GM06990 (cell line): ENCODE measurements around the gene CFAP70.

Experiments
- DNase-seq: peaks from one replicate; pipeline ENCODE4 v3.0.0-alpha.2; 2011; ENCODE audit not compliant: insufficient read length; ENCODE audit errors: extremely low read depth
- H3K27me3 ChIP-seq: replicated peaks from 2 replicates; pipeline ENCODE4 v1.6.0; 2011; ENCODE audit warnings: low read length; ENCODE audit not compliant: control insufficient read depth, insufficient read depth
- H3K36me3 ChIP-seq: 2 replicates; pipeline ENCODE4 v1.5.1; 2011; ENCODE audit warnings: low read length; ENCODE audit not compliant: control insufficient read depth, insufficient read depth
- H3K4me3 ChIP-seq: replicated peaks from 2 replicates; pipeline ENCODE4 v1.5.1; 2011; ENCODE audit warnings: low read depth, mild to moderate bottlenecking, control low read depth, low read length
- TF ChIP-seq, protein P1 (sequence below): IDR thresholded peaks from 2 replicates; pipeline ENCODE4 v1.5.1; 2011; ENCODE audit warnings: low read length, control low read depth, mild to moderate bottlenecking, inconsistent platforms; ENCODE audit not compliant: insufficient read depth, poor library complexity, severe bottlenecking

Gene CFAP70

DNA sequence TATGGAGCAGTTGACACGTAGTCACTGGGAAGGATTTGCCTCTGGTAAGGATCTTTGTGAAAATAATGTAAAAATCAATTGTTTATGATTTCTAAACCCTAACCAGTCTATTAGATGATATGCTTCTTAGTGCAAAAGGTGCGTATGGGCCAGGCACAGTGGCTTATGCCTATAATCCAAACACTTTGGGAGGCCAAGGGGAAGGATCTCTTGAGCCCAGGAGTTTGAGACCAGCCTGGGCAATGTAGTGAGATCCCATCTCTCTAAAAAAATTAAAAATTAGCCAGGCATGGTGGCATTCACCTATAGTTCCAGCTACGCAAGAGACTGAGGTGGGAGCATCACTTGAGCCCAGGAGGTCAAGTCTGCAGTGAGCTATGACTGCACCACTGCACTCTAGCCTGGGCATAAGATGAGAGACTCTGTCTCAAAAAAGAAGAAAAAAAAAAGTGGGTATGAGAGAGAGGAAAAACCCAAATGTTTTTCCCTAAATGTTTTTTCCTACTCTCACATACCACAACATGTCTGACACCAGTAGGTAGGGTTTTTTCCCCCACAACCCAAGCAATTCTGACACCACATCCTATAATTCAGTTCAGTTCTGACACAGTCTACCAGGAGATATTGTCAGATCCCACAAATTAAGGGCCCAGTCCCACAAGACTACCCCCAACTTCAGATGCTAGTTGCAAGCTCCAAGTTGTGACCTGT lies 148.1 kb downstream of the CFAP70 start:
- Histone ChIP-seq H3K4me3 (no peak overlapping the region), H3K36me3 (no peaks in the 10 kb centered on the region; the same call in 1 of the 2 replicates), H3K27me3 (no peaks in the 10 kb centered on the region)
- DNase-seq, result no peak
- TF ChIP-seq, protein P1, sequence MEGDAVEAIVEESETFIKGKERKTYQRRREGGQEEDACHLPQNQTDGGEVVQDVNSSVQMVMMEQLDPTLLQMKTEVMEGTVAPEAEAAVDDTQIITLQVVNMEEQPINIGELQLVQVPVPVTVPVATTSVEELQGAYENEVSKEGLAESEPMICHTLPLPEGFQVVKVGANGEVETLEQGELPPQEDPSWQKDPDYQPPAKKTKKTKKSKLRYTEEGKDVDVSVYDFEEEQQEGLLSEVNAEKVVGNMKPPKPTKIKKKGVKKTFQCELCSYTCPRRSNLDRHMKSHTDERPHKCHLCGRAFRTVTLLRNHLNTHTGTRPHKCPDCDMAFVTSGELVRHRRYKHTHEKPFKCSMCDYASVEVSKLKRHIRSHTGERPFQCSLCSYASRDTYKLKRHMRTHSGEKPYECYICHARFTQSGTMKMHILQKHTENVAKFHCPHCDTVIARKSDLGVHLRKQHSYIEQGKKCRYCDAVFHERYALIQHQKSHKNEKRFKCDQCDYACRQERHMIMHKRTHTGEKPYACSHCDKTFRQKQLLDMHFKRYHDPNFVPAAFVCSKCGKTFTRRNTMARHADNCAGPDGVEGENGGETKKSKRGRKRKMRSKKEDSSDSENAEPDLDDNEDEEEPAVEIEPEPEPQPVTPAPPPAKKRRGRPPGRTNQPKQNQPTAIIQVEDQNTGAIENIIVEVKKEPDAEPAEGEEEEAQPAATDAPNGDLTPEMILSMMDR, result no peak

- no peaks in the 10 kb centered on the region; the same call in 1 of the 2 replicates for H3K36me3 ChIP-seq
- H3K4me3 ChIP-seq, result no peak overlapping the region
- DNase-seq, result no peak
- TF ChIP-seq, protein P1, result no peak
- no peaks in the 10 kb centered on the region for H3K27me3 ChIP-seq
These were observed 149.0 kb downstream of the CFAP70 start for GRCh38 chr10:73209705-73210104.

DNA sequence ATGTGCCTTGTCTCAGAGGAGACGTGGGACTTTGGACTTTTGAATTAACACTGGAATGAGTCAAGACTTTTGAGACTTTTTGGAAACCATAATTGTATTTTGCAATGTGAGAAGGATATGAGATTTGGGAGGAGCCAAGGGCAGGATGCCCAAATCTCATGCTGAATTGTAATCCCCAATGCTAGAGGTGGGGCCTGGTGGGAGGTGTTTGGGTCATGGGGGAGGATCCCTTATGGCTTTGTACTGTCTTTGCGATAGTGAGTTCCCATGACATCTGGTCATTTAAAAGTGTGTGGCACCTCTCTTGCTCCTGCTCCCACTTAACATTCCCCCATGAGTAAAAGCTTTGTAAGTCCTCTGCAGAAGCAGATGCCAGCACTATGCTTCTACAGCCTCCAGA lies 150.8 kb downstream of the CFAP70 start:
- no peaks in the 10 kb centered on the region for H3K27me3 ChIP-seq
- TF ChIP-seq, protein P1, result no peak
- H3K36me3 ChIP-seq, result no peaks in the 10 kb centered on the region; the same call in 1 of the 2 replicates
- H3K4me3 ChIP-seq, result no peak overlapping the region
- DNase-seq, result no peak

GRCh38 chr10:73206385-73206784 lies 152.3 kb downstream of the CFAP70 start:
- Histone ChIP-seq H3K27me3 (no peaks in the 10 kb centered on the region), H3K4me3 (no peak overlapping the region), H3K36me3 (no peaks in the 10 kb centered on the region; the same call in 1 of the 2 replicates)
- TF ChIP-seq, protein P1, result no peak
- no peak for DNase-seq

DNA sequence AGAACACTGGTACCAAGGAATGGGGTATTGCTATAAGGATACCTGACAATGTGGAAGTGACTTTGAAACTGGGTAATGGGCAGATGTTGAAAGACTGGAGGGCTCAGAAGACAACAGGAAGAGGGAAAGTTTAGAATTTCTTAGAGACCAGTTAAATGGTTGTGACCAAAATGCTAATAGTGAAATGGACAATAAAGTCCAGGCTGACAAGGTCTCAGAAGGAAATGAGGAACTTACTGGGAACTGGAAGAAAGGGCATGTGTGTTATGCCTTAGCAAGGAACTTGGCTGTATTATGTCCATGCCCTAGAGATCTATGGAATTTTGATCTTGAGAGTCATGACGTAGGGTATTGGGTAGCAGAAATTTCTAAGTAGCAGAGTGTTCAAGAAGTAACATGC lies 152.8 kb downstream of the CFAP70 start:
- Histone ChIP-seq H3K27me3 (no peaks in the 10 kb centered on the region), H3K4me3 (no peak overlapping the region), H3K36me3 (no peaks in the 10 kb centered on the region; the same call in 1 of the 2 replicates)
- DNase-seq, result no peak
- TF ChIP-seq, protein P1, result no peak
